Liver (tissue), 9 donors: ENCODE results near the gene TNFRSF17. TPM values are rescaled to one million over a fixed set of nuclear protein-coding genes. Genes with fewer than 3 reads are reported as not detected.

ENCODE experiments used
- DNase-seq: peaks from one replicate; pipeline ENCODE4 v3.0.0-alpha.2; 2017; ENCODE audit warnings: low spot score
- H3K27ac ChIP-seq, 2 donors: one replicate each; pipeline ENCODE4 v1.7.0; 2013; ENCODE audit warnings: inconsistent platforms in 2 of 2, low read length in 2 of 2, control low read depth in 1 of 2, low read depth in 1 of 2, mild to moderate bottlenecking in 1 of 2
- H3K27me3 ChIP-seq, 4 donors: one replicate each; pipeline versions ENCODE4 v1.6.1 to v1.7.0; 2013; ENCODE audit warnings: low read length in 3 of 4, inconsistent platforms in 1 of 4, mild to moderate bottlenecking in 1 of 4, moderate library complexity in 1 of 4; ENCODE audit not compliant: control insufficient read depth in 4 of 4, insufficient read depth in 4 of 4
- H3K36me3 ChIP-seq, 4 donors: one replicate each; pipeline versions ENCODE4 v1.6.1 to v1.7.0; 2013; ENCODE audit warnings: low read length in 3 of 4, mild to moderate bottlenecking in 3 of 4, low read depth in 1 of 4, moderate library complexity in 1 of 4; ENCODE audit not compliant: control insufficient read depth in 4 of 4, insufficient read depth in 3 of 4
- H3K4me1 ChIP-seq, 4 donors: one replicate each; pipeline versions ENCODE4 v1.6.1 to v1.7.0; 2013; ENCODE audit warnings: low read length in 3 of 4, mild to moderate bottlenecking in 3 of 4, moderate library complexity in 1 of 4; ENCODE audit not compliant: control insufficient read depth in 4 of 4, insufficient read depth in 4 of 4
- H3K4me3 ChIP-seq, 3 donors: one replicate each; pipeline versions ENCODE4 v1.6.1 to v1.7.0; 2013; ENCODE audit warnings: low read length in 3 of 3, control low read depth in 1 of 3, low read depth in 1 of 3, mild to moderate bottlenecking in 1 of 3
- H3K9ac ChIP-seq, 2 donors: one replicate each; pipeline ENCODE4 v1.7.0; 2013; ENCODE audit warnings: low read length in 2 of 2, mild to moderate bottlenecking in 2 of 2, moderate library complexity in 2 of 2, control low read depth in 1 of 2, low read depth in 1 of 2
- H3K9me3 ChIP-seq, 4 donors: one replicate each; pipeline versions ENCODE4 v1.6.1 to v1.7.0; 2013; ENCODE audit warnings: low read length in 3 of 4; ENCODE audit not compliant: control insufficient read depth in 4 of 4
- ATF3 ChIP-seq: IDR thresholded peaks from 2 replicates; pipeline ENCODE4 v1.6.1; 2016; ENCODE audit warnings: antibody characterized with exemption
- CTCF ChIP-seq: fragments of 150-350 bp; IDR thresholded peaks from 2 replicates; pipeline ENCODE4 v1.5.1; 2017; ENCODE audit warnings: improper control_type of control experiment, low read depth, low read length; ENCODE audit not compliant: missing input control
- EGR1 ChIP-seq, 2 donors: IDR thresholded peaks; 2 replicates each; pipeline ENCODE4 v1.6.1; 2016 to 2018; ENCODE audit warnings: antibody characterized with exemption in 2 of 2, low read depth in 2 of 2
- FOXA1 ChIP-seq: IDR thresholded peaks from 2 replicates; pipeline ENCODE4 v1.6.1; 2016; ENCODE audit warnings: antibody characterized with exemption
- FOXA2 ChIP-seq: IDR thresholded peaks from 2 replicates; pipeline ENCODE4 v1.6.1; 2016; ENCODE audit warnings: antibody characterized with exemption
- GABPA ChIP-seq, 2 donors: IDR thresholded peaks in 1 of 2; conservative IDR thresholded peaks in 1 of 2; 2 replicates each; pipeline ENCODE4 v1.6.1; 2016; ENCODE audit warnings: antibody characterized with exemption in 2 of 2, mild to moderate bottlenecking in 1 of 2, moderate library complexity in 1 of 2
- HNF4A ChIP-seq, 2 donors: conservative IDR thresholded peaks; 2 replicates each; pipeline ENCODE4 v1.6.1; 2016; ENCODE audit warnings: antibody characterized with exemption in 2 of 2, mild to moderate bottlenecking in 2 of 2
- HNF4G ChIP-seq: IDR thresholded peaks from 2 replicates; pipeline ENCODE4 v1.6.1; 2016; ENCODE audit warnings: antibody characterized with exemption
- JUND ChIP-seq, 2 donors: IDR thresholded peaks; 2 replicates each; pipeline ENCODE4 v1.6.1; 2016; ENCODE audit warnings: antibody characterized with exemption in 2 of 2
- MAX ChIP-seq: IDR thresholded peaks from 2 replicates; pipeline ENCODE4 v1.6.1; 2016; ENCODE audit warnings: antibody characterized with exemption
- NR2F2 ChIP-seq: IDR thresholded peaks from 2 replicates; pipeline ENCODE4 v1.6.1; 2016; ENCODE audit warnings: antibody characterized with exemption
- RAD21 ChIP-seq, 2 donors: IDR thresholded peaks; 2 replicates each; pipeline ENCODE4 v1.6.1; 2016; ENCODE audit warnings: antibody characterized with exemption in 2 of 2, mild to moderate bottlenecking in 2 of 2
- REST ChIP-seq: IDR thresholded peaks from 2 replicates; pipeline ENCODE4 v1.6.1; 2016; ENCODE audit warnings: antibody characterized with exemption, mild to moderate bottlenecking
- RXRA ChIP-seq, 2 donors: IDR thresholded peaks; 2 replicates each; pipeline ENCODE4 v1.6.1; 2017 to 2018; ENCODE audit warnings: antibody characterized with exemption in 2 of 2, mild to moderate bottlenecking in 1 of 2
- SP1 ChIP-seq: IDR thresholded peaks from 2 replicates; pipeline ENCODE4 v1.6.1; 2018; ENCODE audit warnings: antibody characterized with exemption, mild to moderate bottlenecking
- TAF1 ChIP-seq: conservative IDR thresholded peaks from 2 replicates; pipeline ENCODE4 v1.6.1; 2016; ENCODE audit warnings: antibody characterized with exemption, mild to moderate bottlenecking
- YY1 ChIP-seq: IDR thresholded peaks from 2 replicates; pipeline ENCODE4 v1.6.1; 2016; ENCODE audit warnings: antibody characterized with exemption, mild to moderate bottlenecking
- ZBTB33 ChIP-seq: IDR thresholded peaks from 2 replicates; pipeline ENCODE4 v1.6.1; 2016; ENCODE audit warnings: antibody characterized with exemption
- WGBS: extraction: QIAGEN DNeasy Blood & Tissue Kit; methylation state at CpG from one replicate; pipeline ENCODE4 v1.1.7; 2013; 5-methylcytosine and 5-hydroxymethylcytosine counted together
- polyA plus RNA-seq, 2 donors: library from polyadenylated mRNA; stranded (reverse) in 1 of 2; unstranded in 1 of 2; fragments of 200-250 nt in 1 of 2; fragments of >200 nt in 1 of 2; fragmentation: Nextera tagmentation in 1 of 2; extraction: Ambion mirVana in 1 of 2; gene quantifications; one replicate each; pipeline versions ENCODE4 v1.2.1 to v1.2.3, GENCODE V29; 2013 to 2015
- total RNA-seq, 2 donors: library from RNA; depleted of rRNA; stranded (reverse); fragments of >200 nt; gene quantifications; one replicate each; pipeline ENCODE4 v1.2.3, GENCODE V29; 2014
- donor health status: healthy.
- donor health status: healthy.
- donor health status: healthy.
- donor health status: healthy.
- donor health status: healthy.

The TNFRSF17 gene
- total and polyA plus RNA-seq, 4 donors = 0.17 to 2.6 (median 0.28) TPM; not detected in 1

GRCh38 chr16:11955713-11956123 is 9.3 kb upstream of the TNFRSF17 start:
- Histone ChIP-seq H3K4me1 (no peaks in the 10 kb centered on the region), H3K27me3 (no peaks in the 10 kb centered on the region), H3K9ac (no peak overlapping the region), H3K27ac (no peak overlapping the region), H3K36me3 (no peaks in the 10 kb centered on the region), H3K4me3 (no peak overlapping the region), H3K9me3 (no peaks in the 10 kb centered on the region)
- TF ChIP-seq GABPA (IDR thresholded peaks at IDR 0.05 in 1 of 2, conservative IDR thresholded peaks at IDR 0.05 in 1 of 2) = no peak
- no peak for TF ChIP-seq ZBTB33
- TF ChIP-seq HNF4G = no peak
- TF ChIP-seq EGR1 (IDR thresholded peaks at IDR 0.05; ENCODE audit: low read depth in 2 of 2) = no peak
- no peak for TF ChIP-seq SP1
- no peak for TF ChIP-seq YY1
- no peak for TF ChIP-seq REST
- no peak for TF ChIP-seq RXRA (IDR thresholded peaks at IDR 0.05)
- DNase-seq = no peak
- WGBS = 84% methylated on average over 8 of the region's 8 CpGs

- Histone ChIP-seq H3K4me1 (peaks cover 0 to 3% (median under 1%) of the 10 kb centered on the region in 4 donors), H3K27me3 (no peaks in the 10 kb centered on the region), H3K9me3 (no peaks in the 10 kb centered on the region), H3K36me3 (no peaks in the 10 kb centered on the region), H3K27ac (no peak overlapping the region), H3K9ac (no peak overlapping the region), H3K4me3 (no peak overlapping the region)
- no peak for TF ChIP-seq NR2F2
- TF ChIP-seq GABPA (IDR thresholded peaks at IDR 0.05 in 1 of 2, conservative IDR thresholded peaks at IDR 0.05 in 1 of 2) = no peak
- no peak for TF ChIP-seq JUND (IDR thresholded peaks at IDR 0.05)
- TF ChIP-seq HNF4G = no peak
- no peak for TF ChIP-seq SP1
- no peak for TF ChIP-seq ATF3
- TF ChIP-seq RAD21 (IDR thresholded peaks at IDR 0.05) = no peak
- TF ChIP-seq MAX = no peak
- TF ChIP-seq REST = no peak
- no peak for TF ChIP-seq FOXA1
- TF ChIP-seq RXRA (IDR thresholded peaks at IDR 0.05) = no peak
- TF ChIP-seq TAF1 = no peak
- no peak for TF ChIP-seq CTCF
- TF ChIP-seq ZBTB33 = no peak
- no peak for TF ChIP-seq FOXA2
- no peak for TF ChIP-seq YY1
- no peak for TF ChIP-seq HNF4A (conservative IDR thresholded peaks at IDR 0.05)
- DNase-seq = no peak
- 91% methylated on average over 2 of the region's 2 CpGs for WGBS
These were observed 8.5 kb upstream of the TNFRSF17 start for GRCh38 chr16:11956558-11956957.
